ENCODE results near the gene GLIPR2.

DNA sequence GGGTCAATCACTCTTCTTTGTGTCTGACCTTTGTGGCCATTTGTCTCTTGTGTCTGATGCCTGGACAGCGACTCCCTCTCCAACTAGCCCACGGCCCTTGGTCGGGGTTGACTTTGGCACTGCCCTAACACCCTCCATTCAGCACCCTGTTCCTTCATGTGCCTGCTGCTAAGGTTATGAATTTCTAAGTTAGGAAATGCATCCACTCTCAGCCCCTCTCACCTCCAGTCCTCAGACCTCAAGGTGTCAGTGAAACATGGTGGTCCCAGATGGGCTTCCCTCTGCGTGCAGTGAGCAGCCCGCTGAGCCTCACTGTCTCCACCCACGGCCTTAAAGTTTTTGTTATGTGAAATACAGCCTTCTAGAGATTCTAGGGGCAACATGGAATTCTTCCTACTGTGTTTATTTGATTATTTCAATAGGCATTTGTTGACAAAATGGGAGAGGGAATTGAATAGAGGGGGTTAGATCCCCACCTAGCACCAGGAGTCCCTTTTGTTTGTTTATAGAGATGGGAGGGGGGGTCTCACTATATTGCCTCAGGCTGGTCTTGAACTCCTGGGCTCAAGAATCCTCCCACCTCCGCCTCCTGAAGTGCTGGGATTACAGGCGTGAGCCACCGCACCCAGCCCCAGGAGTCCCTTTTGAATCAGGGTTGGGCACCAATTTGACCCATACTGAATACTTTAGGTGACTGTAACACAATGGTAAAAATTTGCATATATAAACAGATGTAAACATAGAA, 1.6 kb upstream of the GLIPR2 start:
- TF ChIP-seq POLR2A (IDR thresholded peaks at IDR 0.05) = no peak
- TF ChIP-seq, protein P1, sequence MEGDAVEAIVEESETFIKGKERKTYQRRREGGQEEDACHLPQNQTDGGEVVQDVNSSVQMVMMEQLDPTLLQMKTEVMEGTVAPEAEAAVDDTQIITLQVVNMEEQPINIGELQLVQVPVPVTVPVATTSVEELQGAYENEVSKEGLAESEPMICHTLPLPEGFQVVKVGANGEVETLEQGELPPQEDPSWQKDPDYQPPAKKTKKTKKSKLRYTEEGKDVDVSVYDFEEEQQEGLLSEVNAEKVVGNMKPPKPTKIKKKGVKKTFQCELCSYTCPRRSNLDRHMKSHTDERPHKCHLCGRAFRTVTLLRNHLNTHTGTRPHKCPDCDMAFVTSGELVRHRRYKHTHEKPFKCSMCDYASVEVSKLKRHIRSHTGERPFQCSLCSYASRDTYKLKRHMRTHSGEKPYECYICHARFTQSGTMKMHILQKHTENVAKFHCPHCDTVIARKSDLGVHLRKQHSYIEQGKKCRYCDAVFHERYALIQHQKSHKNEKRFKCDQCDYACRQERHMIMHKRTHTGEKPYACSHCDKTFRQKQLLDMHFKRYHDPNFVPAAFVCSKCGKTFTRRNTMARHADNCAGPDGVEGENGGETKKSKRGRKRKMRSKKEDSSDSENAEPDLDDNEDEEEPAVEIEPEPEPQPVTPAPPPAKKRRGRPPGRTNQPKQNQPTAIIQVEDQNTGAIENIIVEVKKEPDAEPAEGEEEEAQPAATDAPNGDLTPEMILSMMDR (IDR thresholded peaks at IDR 0.05) = no peak
